HG03558 (cell line): ENCODE results near the gene ZNF546.

ENCODE experiments used
- ATAC-seq: cut with Tn5 transposase; IDR thresholded peaks from one replicate; pipeline ENCODE4 v1.9.1; 2021; ENCODE audit warnings: moderate number of reproducible peaks; ENCODE audit not compliant: unreplicated experiment; ENCODE audit errors: extremely low read depth

ZNF546 gene

DNA sequence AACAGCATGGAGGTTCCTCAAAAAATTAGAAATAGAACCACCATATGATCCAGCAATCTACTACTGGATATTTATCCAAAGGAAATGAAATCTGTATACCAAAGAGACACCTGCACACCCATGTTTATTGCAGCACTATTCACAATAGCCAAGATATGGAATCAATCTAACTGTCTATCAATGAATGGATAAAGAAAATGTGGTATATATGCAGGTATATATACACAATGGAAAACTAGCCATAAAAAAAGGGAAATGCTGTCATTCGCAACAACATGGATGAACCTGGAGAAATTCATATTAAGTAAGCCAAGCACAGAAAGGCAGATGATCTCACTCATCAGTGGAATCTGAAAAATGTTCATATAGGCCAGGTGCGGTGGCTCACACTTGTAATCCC lies 56.6 kb downstream of the ZNF546 start:
- no peak for ATAC-seq

- ATAC-seq, result no peak
Measured at GRCh38 chr19:40054632-40055031, 57.8 kb downstream of the ZNF546 start.

DNA sequence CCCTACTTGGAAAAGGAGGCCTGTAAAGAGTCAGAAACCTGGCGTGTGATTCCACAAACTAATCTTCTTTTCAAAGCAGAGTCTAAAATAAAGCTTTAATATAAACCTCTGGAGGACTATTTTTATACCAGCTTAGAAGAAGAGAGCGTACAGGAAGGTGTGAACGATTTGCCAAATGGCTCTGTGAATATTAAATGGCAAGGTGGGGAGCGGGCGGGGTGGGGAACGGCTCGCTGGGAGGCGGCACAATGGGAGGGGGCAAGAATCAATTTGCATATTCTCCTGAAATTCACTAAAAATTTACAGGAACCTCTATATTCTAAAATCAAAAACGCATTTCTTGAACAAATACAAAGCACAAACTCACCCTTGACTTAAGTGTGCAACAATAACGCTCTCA lies 58.2 kb downstream of the ZNF546 start:
- no peak for ATAC-seq

- ATAC-seq, result no peak
Measured at GRCh38 chr19:40055832-40056504, 59.1 kb downstream of the ZNF546 start, which contains the start of gene ZNF780B. TSS of gene ZNF780B (minus strand) at chr19:40056231. CDS start at chr19:40050332, 5,899 bp downstream.

DNA sequence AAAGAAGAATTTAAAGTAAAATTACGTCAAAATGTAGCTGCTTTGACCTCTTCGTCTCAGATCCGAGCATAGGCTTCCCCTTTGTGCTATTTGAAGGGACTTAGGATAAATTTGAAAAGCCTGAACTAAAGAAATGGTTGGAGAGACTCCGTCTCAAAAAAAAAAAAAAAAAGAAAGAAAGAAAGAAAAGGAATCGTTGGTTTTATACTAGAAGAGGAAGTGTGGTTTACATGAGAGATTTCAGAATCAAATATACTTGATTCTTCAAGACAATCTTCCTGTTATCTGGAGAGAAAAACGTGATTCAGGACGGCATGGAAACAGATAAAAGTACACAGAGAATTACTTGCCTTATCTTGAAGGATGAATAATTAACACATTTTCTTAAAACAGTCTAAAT lies 59.6 kb downstream of the ZNF546 start:
- no peak for ATAC-seq

- ATAC-seq, result no peak
Measured at GRCh38 chr19:40057166-40057565, 60.3 kb downstream of the ZNF546 start.

- no peak for ATAC-seq
Measured at GRCh38 chr19:40059624-40060023, 62.8 kb downstream of the ZNF546 start.

DNA sequence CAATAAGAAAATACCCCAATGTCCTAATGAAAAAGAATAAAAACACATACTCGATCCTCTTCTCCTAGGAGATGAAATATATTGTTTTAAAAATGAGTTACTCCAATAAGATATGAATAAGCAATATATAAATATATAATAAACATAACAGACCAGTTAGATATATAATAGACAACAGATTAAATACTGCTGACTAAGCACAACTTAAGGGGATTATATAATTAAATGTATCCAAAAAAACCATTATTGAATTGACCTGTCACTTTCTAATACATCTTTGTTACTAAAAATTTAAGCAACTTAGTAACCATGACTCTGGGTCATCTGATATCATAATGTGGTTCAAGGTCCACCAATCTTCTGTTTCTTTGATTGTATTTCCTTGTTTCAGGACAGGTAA lies 73.2 kb downstream of the ZNF546 start:
- no peak for ATAC-seq
